ENCODE results near the gene KCNS1. TPM values are rescaled to one million over a fixed set of nuclear protein-coding genes. Genes with fewer than 3 reads are reported as not detected.

Gene KCNS1
- total and polyA plus RNA-seq, 2 donors from 2014 or later: 0.19 to 2.9 TPM

DNA sequence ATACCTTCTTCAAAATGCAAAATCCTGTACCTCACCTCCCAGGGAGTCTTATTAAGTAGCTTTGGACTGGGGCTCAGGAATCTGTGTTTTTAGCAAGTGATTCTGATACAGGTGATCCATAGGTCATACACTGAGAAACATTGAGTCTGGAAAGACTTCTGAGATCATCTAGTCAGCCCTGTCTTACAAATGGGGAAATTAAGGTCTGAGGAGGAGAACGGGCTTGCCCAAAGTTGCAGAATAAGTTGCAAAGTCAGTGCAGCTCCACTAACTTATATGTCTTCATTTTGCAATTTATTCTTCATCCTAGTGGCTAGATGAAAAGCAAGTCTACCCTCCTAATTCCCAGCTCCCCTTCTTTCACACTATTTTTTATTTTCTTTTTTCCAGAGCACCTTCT is 28.9 kb downstream of the KCNS1 start:
- intact Hi-C loops (cut with DNase I): no loop called here
- H3K27ac ChIP-seq (ENCODE audit: low read depth in 2 of 2, low read length in 2 of 2): no peak overlapping the region
- no peak for FAIRE-seq
- no peak for DNase-seq
- peaks cover 0 to 6% (median 0%) of the 10 kb centered on the region in 3 donors for H3K36me3 ChIP-seq (ENCODE audit: control insufficient read depth in 2 of 3, insufficient read depth in 3 of 3, low read length in 3 of 3)
- H3K9ac ChIP-seq (ENCODE audit: low read length in 3 of 3): no peak overlapping the region
- no peaks in the 10 kb centered on the region for H3K27me3 ChIP-seq (ENCODE audit: control insufficient read depth, insufficient read depth, low read length)
- H3K9me3 ChIP-seq (ENCODE audit: control insufficient read depth in 2 of 3, insufficient read depth in 1 of 3, low read length in 3 of 3): no peaks in the 10 kb centered on the region
- TF ChIP-seq, protein P1, sequence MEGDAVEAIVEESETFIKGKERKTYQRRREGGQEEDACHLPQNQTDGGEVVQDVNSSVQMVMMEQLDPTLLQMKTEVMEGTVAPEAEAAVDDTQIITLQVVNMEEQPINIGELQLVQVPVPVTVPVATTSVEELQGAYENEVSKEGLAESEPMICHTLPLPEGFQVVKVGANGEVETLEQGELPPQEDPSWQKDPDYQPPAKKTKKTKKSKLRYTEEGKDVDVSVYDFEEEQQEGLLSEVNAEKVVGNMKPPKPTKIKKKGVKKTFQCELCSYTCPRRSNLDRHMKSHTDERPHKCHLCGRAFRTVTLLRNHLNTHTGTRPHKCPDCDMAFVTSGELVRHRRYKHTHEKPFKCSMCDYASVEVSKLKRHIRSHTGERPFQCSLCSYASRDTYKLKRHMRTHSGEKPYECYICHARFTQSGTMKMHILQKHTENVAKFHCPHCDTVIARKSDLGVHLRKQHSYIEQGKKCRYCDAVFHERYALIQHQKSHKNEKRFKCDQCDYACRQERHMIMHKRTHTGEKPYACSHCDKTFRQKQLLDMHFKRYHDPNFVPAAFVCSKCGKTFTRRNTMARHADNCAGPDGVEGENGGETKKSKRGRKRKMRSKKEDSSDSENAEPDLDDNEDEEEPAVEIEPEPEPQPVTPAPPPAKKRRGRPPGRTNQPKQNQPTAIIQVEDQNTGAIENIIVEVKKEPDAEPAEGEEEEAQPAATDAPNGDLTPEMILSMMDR (IDR thresholded peaks at IDR 0.05; ENCODE audit: borderline replicate concordance, extremely low read depth, insufficient read depth): no peak
- H3K4me3 ChIP-seq (ENCODE audit: low read length in 3 of 3): no peak overlapping the region
- no peaks in the 10 kb centered on the region for H3K4me1 ChIP-seq (ENCODE audit: control insufficient read depth in 2 of 3, insufficient read depth in 2 of 3, low read depth in 1 of 3, low read length in 3 of 3)

DNA sequence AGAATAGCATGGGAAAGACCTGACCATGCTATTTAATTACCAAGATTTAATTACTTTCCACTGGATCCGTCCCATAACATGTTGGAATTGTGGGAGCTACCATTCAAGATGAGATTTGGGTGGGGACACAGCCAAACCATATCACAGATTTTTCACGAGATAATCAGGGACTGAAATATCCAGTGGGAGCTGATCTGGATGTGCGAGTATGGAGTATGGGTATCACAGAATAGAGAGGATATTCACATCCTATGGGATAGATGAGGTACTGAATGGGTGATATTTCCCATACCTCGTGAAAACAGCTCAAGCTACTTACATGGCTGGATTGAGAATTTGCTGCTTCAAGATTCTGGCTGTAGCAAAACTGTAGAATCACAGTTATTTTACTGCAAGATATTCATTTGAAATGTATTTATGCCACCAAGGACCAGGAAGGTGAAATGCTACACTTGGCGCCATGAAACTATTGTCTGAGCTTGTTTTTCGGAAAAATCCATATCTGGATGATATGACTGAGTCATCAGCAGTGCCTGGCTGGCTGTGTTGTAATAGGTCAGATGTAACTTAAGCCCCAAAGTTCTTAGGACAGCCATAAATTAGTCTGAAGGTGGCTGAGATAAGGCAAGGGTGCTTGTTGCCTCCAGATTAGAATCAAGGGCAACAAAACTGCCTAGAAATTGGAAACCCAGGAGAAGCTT is 29.8 kb downstream of the KCNS1 start:
- Histone ChIP-seq H3K4me3 (ENCODE audit: low read length in 3 of 3) (no peak overlapping the region), H3K9ac (ENCODE audit: low read length in 3 of 3) (no peak overlapping the region), H3K9me3 (ENCODE audit: control insufficient read depth in 2 of 3, insufficient read depth in 1 of 3, low read length in 3 of 3) (no peaks in the 10 kb centered on the region), H3K27me3 (ENCODE audit: control insufficient read depth, insufficient read depth, low read length) (no peaks in the 10 kb centered on the region), H3K27ac (ENCODE audit: low read depth in 2 of 2, low read length in 2 of 2) (no peak overlapping the region), H3K4me1 (ENCODE audit: control insufficient read depth in 2 of 3, insufficient read depth in 2 of 3, low read depth in 1 of 3, low read length in 3 of 3) (no peaks in the 10 kb centered on the region), H3K36me3 (ENCODE audit: control insufficient read depth in 2 of 3, insufficient read depth in 3 of 3, low read length in 3 of 3) (peaks cover 0 to under 1% (median 0%) of the 10 kb centered on the region in 3 donors)
- FAIRE-seq (no peak), DNase-seq (no peak)
- intact Hi-C loops (cut with DNase I): no loop called here
- TF ChIP-seq, protein P1 (IDR thresholded peaks at IDR 0.05; ENCODE audit: borderline replicate concordance, extremely low read depth, insufficient read depth): no peak

DNA sequence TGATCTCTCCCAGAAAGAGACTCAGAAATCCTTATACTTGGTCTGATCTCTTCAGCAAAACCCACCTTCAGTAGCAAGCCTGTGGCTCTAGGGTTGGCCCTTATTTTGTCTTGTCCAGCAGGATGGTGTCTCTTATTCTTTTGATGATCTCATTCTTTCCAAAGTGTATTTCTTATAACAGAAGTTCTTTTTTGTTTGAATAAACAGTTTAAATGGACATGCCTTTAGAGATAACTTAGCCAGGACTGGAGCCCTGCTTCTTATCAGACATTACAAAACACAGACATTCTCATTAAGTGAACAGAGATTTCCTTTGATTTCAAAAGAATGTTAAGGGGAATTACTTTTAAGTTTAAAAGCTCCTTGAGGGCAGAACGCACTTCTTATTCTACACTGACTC is 31.7 kb downstream of the KCNS1 start:
- Histone ChIP-seq H3K4me1 (ENCODE audit: control insufficient read depth in 2 of 3, insufficient read depth in 2 of 3, low read depth in 1 of 3, low read length in 3 of 3) (no peaks in the 10 kb centered on the region), H3K27ac (ENCODE audit: low read depth in 2 of 2, low read length in 2 of 2) (no peak overlapping the region), H3K4me3 (ENCODE audit: low read length in 3 of 3) (no peak overlapping the region), H3K36me3 (ENCODE audit: control insufficient read depth in 2 of 3, insufficient read depth in 3 of 3, low read length in 3 of 3) (no peaks in the 10 kb centered on the region), H3K9me3 (ENCODE audit: control insufficient read depth in 2 of 3, insufficient read depth in 1 of 3, low read length in 3 of 3) (no peaks in the 10 kb centered on the region), H3K9ac (ENCODE audit: low read length in 3 of 3) (no peak overlapping the region), H3K27me3 (ENCODE audit: control insufficient read depth, insufficient read depth, low read length) (no peaks in the 10 kb centered on the region)
- TF ChIP-seq, protein P1 (IDR thresholded peaks at IDR 0.05; ENCODE audit: borderline replicate concordance, extremely low read depth, insufficient read depth): no peak
- FAIRE-seq: no peak
- no peak for DNase-seq
- intact Hi-C loops (cut with DNase I): no loop called here

DNA sequence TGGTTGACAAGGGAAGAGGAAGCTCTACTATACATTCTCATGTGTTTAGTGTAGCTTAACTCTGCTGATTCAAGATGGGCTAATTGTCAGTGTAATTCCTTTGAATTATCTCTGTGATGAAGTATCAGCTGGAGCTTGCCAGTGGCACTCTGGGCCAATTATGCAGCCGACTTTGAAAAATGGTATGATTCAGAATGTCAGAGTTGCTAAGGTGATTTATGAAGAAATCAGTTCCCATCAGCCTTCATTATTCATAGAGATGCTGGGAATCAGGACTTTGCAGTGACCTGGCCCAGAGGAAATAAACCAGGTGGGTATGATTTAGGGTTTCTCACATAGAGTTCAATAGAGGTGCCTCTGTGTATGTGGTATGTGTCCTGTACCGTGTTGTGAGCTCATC is 33.4 kb downstream of the KCNS1 start:
- H3K27me3 ChIP-seq (ENCODE audit: control insufficient read depth, insufficient read depth, low read length): no peaks in the 10 kb centered on the region
- H3K9ac ChIP-seq (ENCODE audit: low read length in 3 of 3): no peak overlapping the region
- H3K9me3 ChIP-seq (ENCODE audit: control insufficient read depth in 2 of 3, insufficient read depth in 1 of 3, low read length in 3 of 3): no peaks in the 10 kb centered on the region
- H3K36me3 ChIP-seq (ENCODE audit: control insufficient read depth in 2 of 3, insufficient read depth in 3 of 3, low read length in 3 of 3): no peaks in the 10 kb centered on the region
- H3K4me3 ChIP-seq (ENCODE audit: low read length in 3 of 3): no peak overlapping the region
- TF ChIP-seq, protein P1 (IDR thresholded peaks at IDR 0.05; ENCODE audit: borderline replicate concordance, extremely low read depth, insufficient read depth): no peak
- FAIRE-seq (no peak), DNase-seq (no peak)
- no peaks in the 10 kb centered on the region for H3K4me1 ChIP-seq (ENCODE audit: control insufficient read depth in 2 of 3, insufficient read depth in 2 of 3, low read depth in 1 of 3, low read length in 3 of 3)
- H3K27ac ChIP-seq (ENCODE audit: low read depth in 2 of 2, low read length in 2 of 2): no peak overlapping the region
- intact Hi-C loops (cut with DNase I): no loop called here
